Aorta (tissue), 5 donors: ENCODE results near the gene CEP126. TPM values are rescaled to one million over a fixed set of nuclear protein-coding genes. Genes with fewer than 3 reads are reported as not detected.

Source experiments
- ATAC-seq: fragments of 200-7000 bp; cut with Tn5 transposase; one replicate; pipeline ENCODE4 v1.9.1; 2022; ENCODE audit warnings: moderate library complexity; ENCODE audit not compliant: low FRiP score
- DNase-seq, 2 donors: peaks; one replicate each; pipeline ENCODE4 v3.0.0-alpha.2; 2020
- H3K27ac ChIP-seq, 2 donors: one replicate each; pipeline ENCODE4 v1.5.1; 2013; ENCODE audit warnings: low read length in 2 of 2, mild to moderate bottlenecking in 2 of 2, moderate library complexity in 2 of 2, control low read depth in 1 of 2, inconsistent platforms in 1 of 2, low read depth in 1 of 2
- H3K27me3 ChIP-seq, 2 donors: one replicate each; pipeline ENCODE4 v1.6.1; 2013; ENCODE audit warnings: control low read depth in 1 of 2, low read length in 1 of 2, mild to moderate bottlenecking in 1 of 2, moderate library complexity in 1 of 2; ENCODE audit not compliant: insufficient read depth in 2 of 2, control insufficient read depth in 1 of 2
- H3K36me3 ChIP-seq, 2 donors: one replicate each; pipeline ENCODE4 v1.6.1; 2013; ENCODE audit warnings: control low read depth in 1 of 2, low read length in 1 of 2, mild to moderate bottlenecking in 1 of 2; ENCODE audit not compliant: insufficient read depth in 2 of 2, control insufficient read depth in 1 of 2
- H3K4me1 ChIP-seq, 2 donors: one replicate each; pipeline ENCODE4 v1.6.1; 2013; ENCODE audit warnings: low read length in 2 of 2, control low read depth in 1 of 2, mild to moderate bottlenecking in 1 of 2, moderate library complexity in 1 of 2; ENCODE audit not compliant: insufficient read depth in 2 of 2, control insufficient read depth in 1 of 2
- H3K4me3 ChIP-seq, 2 donors: one replicate each; pipeline ENCODE4 v1.5.1; 2013; ENCODE audit warnings: low read length in 2 of 2, control low read depth in 1 of 2, mild to moderate bottlenecking in 1 of 2
- H3K9me3 ChIP-seq: one replicate; pipeline ENCODE4 v1.6.1; 2013; ENCODE audit warnings: mild to moderate bottlenecking, low read length; ENCODE audit not compliant: control insufficient read depth
- WGBS, 2 donors: extraction: QIAGEN DNeasy Blood & Tissue Kit; methylation state at CpG; one replicate each; pipeline ENCODE4 v1.1.7; 2013; 5-methylcytosine and 5-hydroxymethylcytosine counted together
- intact Hi-C, 2 donors: fragments of 100-400 bp; cut with DNase I; formaldehyde crosslinking; loops; one replicate each; pipeline versions ENCODE4 v1.14.2 to v1.15.0; 2022
- polyA plus RNA-seq, 2 donors: library from polyadenylated mRNA; stranded (reverse); fragments of 200-250 nt; gene quantifications; one replicate each; pipeline ENCODE4 v1.2.3, GENCODE V29; 2013
- total RNA-seq, 2 donors: library from RNA; stranded (reverse); fragmentation: NEBNext Ultra II Directional; extraction: Animal tissue kit (Norgen Biotek cat#: 25700); gene quantifications; one replicate each; pipeline ENCODE4 v1.2.1, GENCODE V29; 2021
- donor health status: healthy with polysubstance abuse.
- donor health status: Bipolar disorder and iron deficiency.
- donor health status: DM: no; HTN: no; CAD: no.
- donor health status: DM: no; HTN: no; CAD: no.
- donor health status: DM: yes; HTN: yes; CAD: no.

Gene CEP126
- total and polyA plus RNA-seq, 4 donors = 3.0 to 14.7 (median 11.5) TPM

DNA sequence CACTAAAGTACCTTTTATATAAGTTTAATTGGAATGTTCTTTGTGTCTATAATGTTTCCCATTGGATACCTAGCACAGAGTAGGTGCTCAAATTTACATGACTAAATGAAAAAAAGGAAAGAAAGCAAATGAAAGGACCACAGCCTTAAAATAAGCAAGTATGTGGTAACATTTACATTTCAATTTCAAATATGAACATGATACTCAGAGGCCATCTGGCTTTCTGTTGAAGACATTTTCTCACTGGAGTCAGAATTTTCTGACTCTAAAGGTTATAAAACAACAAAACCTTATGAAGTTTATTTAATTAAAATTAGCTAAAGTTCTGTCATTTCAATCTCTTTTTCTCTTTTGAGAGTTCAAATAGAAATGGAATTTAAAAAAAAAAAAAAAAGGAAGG is 2.4 kb downstream of the CEP126 start:
- Histone ChIP-seq H3K27ac (no peak overlapping the region), H3K4me1 (peaks cover 3 to 4% of the 10 kb centered on the region in 2 donors)
- intact Hi-C loops = loop anchor here in 1 of 2 donors (10.0 kb wide), 1 partner anchor 198 kb away; the partner anchor contains the start of gene YAP1

GRCh38 chr11:101920992-101921391 is 6.2 kb downstream of the CEP126 start:
- DNase-seq (no peak), ATAC-seq (no peak)
- Histone ChIP-seq H3K36me3 (no peaks in the 10 kb centered on the region), H3K27ac (no peak overlapping the region), H3K4me1 (peaks cover 3 to 4% of the 10 kb centered on the region in 2 donors), H3K9me3 (no peaks in the 10 kb centered on the region), H3K27me3 (no peaks in the 10 kb centered on the region), H3K4me3 (no peak overlapping the region)
- intact Hi-C loops = no loop called here
- 97 to 100% methylated on average over 1 of the region's 1 CpG for WGBS, 2 donors

More for the DNA sequence above, 2.4 kb downstream of the CEP126 start:
- Histone ChIP-seq H3K4me3 (no peak overlapping the region), H3K27me3 (no peaks in the 10 kb centered on the region), H3K9me3 (no peaks in the 10 kb centered on the region), H3K36me3 (no peaks in the 10 kb centered on the region)
- ATAC-seq (no peak), DNase-seq (no peak)

DNA sequence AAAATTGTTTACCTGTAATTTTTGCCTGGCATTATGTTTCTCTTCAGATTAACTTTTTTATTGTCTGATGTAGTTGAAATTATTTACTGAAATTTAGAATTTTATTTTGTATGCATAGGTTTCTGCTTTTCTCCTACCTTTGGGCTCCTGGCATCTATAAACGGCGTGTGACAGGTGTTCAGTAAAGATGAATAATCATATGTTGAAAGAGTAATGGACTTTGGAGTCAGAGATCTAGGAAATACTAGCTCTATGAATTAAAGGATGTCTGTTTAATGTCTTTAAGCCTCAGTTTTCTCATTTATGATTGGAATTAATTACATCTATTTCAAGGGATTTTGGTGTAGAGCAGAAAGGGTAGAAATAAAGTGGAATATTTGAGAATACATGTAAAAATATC is 8.7 kb downstream of the CEP126 start:
- no peaks in the 10 kb centered on the region for H3K9me3 ChIP-seq
- no peaks in the 10 kb centered on the region for H3K27me3 ChIP-seq
- H3K4me1 ChIP-seq = no peaks in the 10 kb centered on the region
- H3K36me3 ChIP-seq = no peaks in the 10 kb centered on the region
- DNase-seq (no peak), ATAC-seq (no peak)
- H3K4me3 ChIP-seq = no peak overlapping the region
- intact Hi-C loops = no loop called here
- 93 to 95% methylated on average over 2 of the region's 2 CpGs for WGBS, 2 donors
- no peak overlapping the region for H3K27ac ChIP-seq

DNA sequence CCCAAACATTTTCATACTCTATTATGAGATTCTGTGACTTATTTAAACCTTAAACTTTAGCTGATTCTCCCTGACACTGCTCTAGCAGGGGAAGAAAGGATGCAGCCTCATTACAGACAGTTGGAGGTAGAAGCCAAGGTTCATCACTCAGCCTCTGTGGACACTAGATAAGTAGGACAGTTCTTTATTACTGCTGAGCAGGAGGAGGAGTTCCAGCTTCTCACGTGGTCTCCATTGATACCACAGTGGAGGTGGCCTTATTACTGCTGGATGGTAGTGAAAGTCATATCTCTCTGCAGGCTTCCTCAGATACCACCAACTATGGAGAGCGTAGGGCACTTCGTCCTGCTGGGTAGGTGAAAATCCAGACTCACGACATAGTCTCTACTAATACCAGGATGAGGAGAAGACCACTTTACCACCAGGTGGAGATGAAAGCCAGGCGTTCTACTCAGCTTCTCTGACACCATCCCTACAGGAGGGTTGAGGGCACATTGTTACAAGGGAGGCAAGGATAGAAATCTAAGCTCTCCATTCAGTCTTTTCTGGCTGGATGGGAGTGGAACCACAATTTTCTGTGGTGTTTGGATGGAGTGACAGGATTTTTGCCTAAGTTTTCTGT is 14.6 kb downstream of the CEP126 start:
- DNase-seq (no peak), ATAC-seq (no peak)
- intact Hi-C loops = no loop called here
- H3K27ac ChIP-seq = no peak overlapping the region
- no peaks in the 10 kb centered on the region for H3K4me1 ChIP-seq
- peaks cover 2% of the 10 kb centered on the region for H3K9me3 ChIP-seq
- no peak overlapping the region for H3K4me3 ChIP-seq
- H3K27me3 ChIP-seq = no peaks in the 10 kb centered on the region
- 91% methylated on average over 5 of the region's 5 CpGs for WGBS, 2 donors
- H3K36me3 ChIP-seq = peaks cover 0 to 2% of the 10 kb centered on the region in 2 donors

GRCh38 chr11:101931692-101932091 is 16.9 kb downstream of the CEP126 start:
- Histone ChIP-seq H3K9me3 (peaks cover 2% of the 10 kb centered on the region), H3K36me3 (peaks cover 0 to 2% of the 10 kb centered on the region in 2 donors), H3K27ac (no peak overlapping the region), H3K27me3 (no peaks in the 10 kb centered on the region), H3K4me3 (no peak overlapping the region), H3K4me1 (no peaks in the 10 kb centered on the region)
- WGBS, 2 donors = 94% methylated on average over 6 of the region's 6 CpGs
- intact Hi-C loops = no loop called here
- ATAC-seq (no peak), DNase-seq (no peak)

- Histone ChIP-seq H3K27ac (no peak overlapping the region), H3K36me3 (peaks cover 0 to 2% of the 10 kb centered on the region in 2 donors), H3K27me3 (no peaks in the 10 kb centered on the region), H3K4me3 (no peak overlapping the region), H3K9me3 (no peaks in the 10 kb centered on the region), H3K4me1 (no peaks in the 10 kb centered on the region)
- ATAC-seq (no peak), DNase-seq (no peak)
- intact Hi-C loops = no loop called here
- 64 to 81% methylated on average over 3 of the region's 3 CpGs for WGBS, 2 donors
Measured at GRCh38 chr11:101940901-101941520, 26.2 kb downstream of the CEP126 start.

- Histone ChIP-seq H3K4me1 (no peaks in the 10 kb centered on the region), H3K4me3 (no peak overlapping the region), H3K27ac (no peak overlapping the region), H3K9me3 (no peaks in the 10 kb centered on the region), H3K36me3 (peaks cover 0 to 4% of the 10 kb centered on the region in 2 donors), H3K27me3 (no peaks in the 10 kb centered on the region)
- ATAC-seq = no peak
- 95% methylated on average over 2 of the region's 2 CpGs for WGBS, 2 donors
- DNase-seq = no peak
- intact Hi-C loops = no loop called here
Measured at GRCh38 chr11:101944923-101945322, 30.1 kb downstream of the CEP126 start.

DNA sequence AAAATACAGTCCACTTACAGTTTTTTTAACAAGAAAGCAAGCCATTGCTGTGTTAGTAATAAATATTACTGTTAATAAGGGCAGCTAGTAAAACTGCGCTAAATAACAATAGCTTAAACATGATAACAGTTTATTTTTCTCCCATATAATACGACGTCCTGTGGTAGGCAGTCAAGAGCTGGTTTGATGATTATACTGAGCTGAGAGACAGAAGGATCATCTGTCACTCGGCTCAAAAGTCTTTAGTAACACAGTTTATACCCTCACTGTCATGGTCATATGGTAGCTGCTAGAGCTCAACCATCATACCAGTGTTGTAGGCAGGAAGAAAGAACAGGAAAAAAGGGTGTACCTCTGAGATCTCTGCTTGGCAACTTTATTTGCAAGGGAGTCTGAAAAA is 30.6 kb downstream of the CEP126 start:
- DNase-seq = no peak
- Histone ChIP-seq H3K27ac (no peak overlapping the region), H3K27me3 (no peaks in the 10 kb centered on the region), H3K9me3 (no peaks in the 10 kb centered on the region), H3K36me3 (peaks cover 0 to 3% of the 10 kb centered on the region in 2 donors), H3K4me1 (no peaks in the 10 kb centered on the region), H3K4me3 (no peak overlapping the region)
- intact Hi-C loops = no loop called here
- no peak for ATAC-seq
- WGBS, 2 donors = 92% methylated on average over 4 of the region's 4 CpGs

GRCh38 chr11:101949680-101950220 is 34.9 kb downstream of the CEP126 start:
- DNase-seq (no peak), ATAC-seq (no peak)
- no peaks in the 10 kb centered on the region for H3K27me3 ChIP-seq
- intact Hi-C loops = no loop called here
- H3K4me1 ChIP-seq = no peaks in the 10 kb centered on the region
- H3K36me3 ChIP-seq = peaks cover 0 to 2% of the 10 kb centered on the region in 2 donors
- 55 to 69% methylated on average over 1 of the region's 1 CpG for WGBS, 2 donors
- no peaks in the 10 kb centered on the region for H3K9me3 ChIP-seq
- no peak overlapping the region for H3K4me3 ChIP-seq
- H3K27ac ChIP-seq = no peak overlapping the region
